Endothelial cell of umbilical vein (primary cell): ENCODE data around the gene EPB41L3. TPM values are rescaled to one million over a fixed set of nuclear protein-coding genes. Genes with fewer than 3 reads are reported as not detected.

Experiments used
- BruUV-seq: library from RNA; stranded (reverse); fragments of 400-500 nt; replicated peaks from 2 replicates; lab custom pipeline; 2021; lab: Mats Ljungman, UMichigan
- CTCF ChIA-PET: fragments of 300-600, 350-600 bp; sonication (Branson Sonifier 250); formaldehyde crosslinking; loops from one replicate; lab custom pipeline; 2021; ENCODE audit warnings: antibody characterized with exemption, inconsistent platforms; lab: Charles Lee
- POLR2A ChIA-PET: fragments of 300-600, 350-600 bp; sonication (Branson Sonifier 250); formaldehyde crosslinking; loops from one replicate; lab custom pipeline; 2021; ENCODE audit warnings: antibody characterized with exemption, inconsistent platforms; lab: Charles Lee
- DNase-seq: peaks from one replicate; pipeline ENCODE4 v3.0.0-alpha.2; 2011; ENCODE audit warnings: low read depth, low spot score
- FAIRE-seq: peaks from 2 replicates; lab custom pipeline; 2011; peaks lifted over from hg19 to GRCh38; lab: Jason Lieb, UNC
- H2AFZ ChIP-seq: 2 replicates; pipeline ENCODE4 v1.6.0; 2012; ENCODE audit warnings: low read depth, low read length, control low read depth, inconsistent platforms
- H3K27ac ChIP-seq: 2 replicates; pipeline ENCODE4 v1.5.1; 2011; ENCODE audit warnings: low read depth, mild to moderate bottlenecking, control low read depth, low read length, moderate library complexity; ENCODE audit not compliant: insufficient read depth
- H3K27me3 ChIP-seq, 2 experiments: 2 replicates each; pipeline versions ENCODE4 v1.6.0 to v1.6.1; 2011; ENCODE audit warnings: low read length in 2 of 2, mixed read lengths in 1 of 2; ENCODE audit not compliant: control insufficient read depth in 2 of 2, insufficient read depth in 2 of 2
- H3K36me3 ChIP-seq, 2 experiments: 2 replicates in 1 of 2; 3 replicates in 1 of 2; pipeline ENCODE4 v1.5.1; 2011; ENCODE audit warnings: low read length in 2 of 2, mild to moderate bottlenecking in 1 of 2, moderate library complexity in 1 of 2; ENCODE audit not compliant: control insufficient read depth in 2 of 2, insufficient read depth in 2 of 2; ENCODE audit errors: extremely low read depth in 1 of 2
- H3K4me1 ChIP-seq: 3 replicates; pipeline ENCODE4 v1.5.1; 2011; ENCODE audit warnings: mild to moderate bottlenecking, low read length; ENCODE audit not compliant: control insufficient read depth, insufficient read depth; ENCODE audit errors: extremely low read depth
- H3K4me2 ChIP-seq: 2 replicates; pipeline ENCODE4 v1.6.1; 2011; ENCODE audit warnings: low read length, control low read depth, mixed read lengths; ENCODE audit not compliant: insufficient read depth
- H3K4me3 ChIP-seq, 3 experiments: fragments of 200-600 bp in 1 of 3; sonication (generic), shearing (Covaris generic) in 1 of 3; replicated peaks in 1 of 3; 2 replicates each; pipeline ENCODE4 v1.5.1; 2011 to 2016; ENCODE audit warnings: control low read depth in 3 of 3, low read length in 3 of 3, mild to moderate bottlenecking in 2 of 3, inconsistent platforms in 1 of 3, low read depth in 1 of 3, moderate library complexity in 1 of 3; ENCODE audit not compliant: insufficient read depth in 1 of 3
- H3K79me2 ChIP-seq: 2 replicates; pipeline ENCODE4 v1.6.0; 2012; ENCODE audit warnings: low read length, inconsistent platforms; ENCODE audit not compliant: control insufficient read depth, insufficient read depth
- H3K9ac ChIP-seq: replicated peaks from 2 replicates; pipeline ENCODE3; 2011; ENCODE audit warnings: low read length, control low read depth; ENCODE audit not compliant: insufficient read depth; ENCODE audit errors: extremely low read depth
- H3K9me1 ChIP-seq: replicated peaks from 3 replicates; pipeline ENCODE4 v1.6.0; 2011; ENCODE audit warnings: mild to moderate bottlenecking, low read length; ENCODE audit not compliant: control insufficient read depth, insufficient read depth; ENCODE audit errors: extremely low read depth
- H3K9me3 ChIP-seq: replicated peaks from 2 replicates; pipeline ENCODE4 v1.5.1; 2012; ENCODE audit warnings: low read length, inconsistent platforms; ENCODE audit not compliant: control insufficient read depth, insufficient read depth
- H4K20me1 ChIP-seq: replicated peaks from 2 replicates; pipeline ENCODE3; 2011; ENCODE audit warnings: mild to moderate bottlenecking, low read length; ENCODE audit not compliant: control insufficient read depth, insufficient read depth; ENCODE audit errors: extremely low read depth
- EZH2 ChIP-seq: IDR thresholded peaks from 2 replicates; pipeline ENCODE4 v1.6.1; 2012; ENCODE audit warnings: borderline replicate concordance, low read depth, mild to moderate bottlenecking, moderate library complexity, low read length, inconsistent platforms; ENCODE audit not compliant: severe bottlenecking
- FOS ChIP-seq: IDR thresholded peaks from 2 replicates; pipeline ENCODE4 v1.6.1; 2011; ENCODE audit warnings: mild to moderate bottlenecking, low read length, moderate library complexity, borderline replicate concordance; ENCODE audit not compliant: insufficient read depth
- JUN ChIP-seq: IDR thresholded peaks from 2 replicates; pipeline ENCODE4 v1.6.1; 2011; ENCODE audit warnings: borderline replicate concordance, low read depth; ENCODE audit not compliant: insufficient read length, insufficient read depth
- POLR2A ChIP-seq: IDR thresholded peaks from 2 replicates; pipeline ENCODE4 v1.6.1; 2012; ENCODE audit warnings: low read depth, mild to moderate bottlenecking, control low read depth, low read length
- dilution Hi-C: fragments of 300-500 bp; cut with MboI; formaldehyde crosslinking; loops from one replicate; pipeline ENCODE4 v1.15.0; 2019; ENCODE audit warnings: low sequenced_read_pairs; ENCODE audit not compliant: extremely low pct_ligation_motif_present
- intact Hi-C: fragments of 100-400 bp; cut with micrococcal nuclease; formaldehyde crosslinking; loops from one replicate; pipeline ENCODE4 v1.10.0; 2022
- polyA plus RNA-seq, 4 experiments: library from polyadenylated mRNA; depleted of rRNA in 3 of 4; stranded (reverse) in 3 of 4; unstranded in 1 of 4; fragments of >200 nt; gene quantifications; 2 replicates each; pipeline versions ENCODE4 v1.2.1 to v1.2.3, GENCODE V29; 2011 to 2012; ENCODE audit warnings: missing spikeins in 1 of 4
- total RNA-seq: library from RNA; stranded (reverse); gene quantifications from 2 replicates; pipeline ENCODE4 v1.2.3, GENCODE V29; 2021
- TF ChIP-seq, protein P1 (sequence below): IDR thresholded peaks from 2 replicates; pipeline ENCODE4 v1.6.1; 2011; ENCODE audit not compliant: insufficient read depth, insufficient read length
- TF ChIP-seq, protein P2 (sequence below), 2 donors: IDR thresholded peaks; 1 replicate in 1 of 2; 2 replicates in 1 of 2; pipeline ENCODE4 v1.5.1; 2011; ENCODE audit warnings: low read length in 2 of 2, mild to moderate bottlenecking in 2 of 2, moderate library complexity in 2 of 2, control low read depth in 1 of 2, inconsistent platforms in 1 of 2, low read depth in 1 of 2; ENCODE audit not compliant: insufficient read depth in 1 of 2; ENCODE audit errors: extremely low read depth in 1 of 2

EPB41L3 gene
- total and polyA plus RNA-seq, 2 donors (not counting 3 experiments of a cell fraction or from before 2014, with no cell fraction given), result 38.9 to 114 TPM

DNA sequence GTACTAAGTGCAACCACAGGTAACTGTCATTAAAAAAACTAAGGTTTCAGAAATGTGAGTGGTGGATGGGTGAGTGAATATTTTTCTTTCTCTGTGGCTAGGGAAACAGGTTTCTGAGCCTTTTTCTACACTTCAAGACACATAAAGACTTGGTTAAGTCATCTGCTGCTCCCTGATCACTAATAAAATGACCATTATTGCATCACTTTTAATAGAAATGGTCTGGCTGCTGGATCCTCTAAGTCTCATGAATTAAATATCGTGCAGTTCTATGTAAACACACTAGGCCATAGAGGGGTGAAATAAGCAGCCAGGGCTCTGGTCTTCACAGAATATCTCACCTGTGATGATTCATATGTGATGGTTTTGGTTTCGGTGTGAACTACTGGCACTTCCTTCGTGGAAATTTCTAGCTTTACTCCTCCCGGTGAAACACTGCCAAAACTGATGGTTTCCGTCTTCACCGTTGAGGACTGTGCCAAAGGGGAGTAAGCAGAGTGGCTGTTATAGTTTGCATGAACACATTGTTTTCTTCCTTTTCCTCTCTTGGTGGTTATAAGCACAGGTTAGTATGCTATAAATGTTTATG lies 147.8 kb downstream of the EPB41L3 start:
- TF ChIP-seq, protein P1, sequence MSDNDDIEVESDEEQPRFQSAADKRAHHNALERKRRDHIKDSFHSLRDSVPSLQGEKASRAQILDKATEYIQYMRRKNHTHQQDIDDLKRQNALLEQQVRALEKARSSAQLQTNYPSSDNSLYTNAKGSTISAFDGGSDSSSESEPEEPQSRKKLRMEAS, result no peak
- no peak for TF ChIP-seq FOS
- TF ChIP-seq EZH2, result no peak
- TF ChIP-seq POLR2A, result no peak
- TF ChIP-seq JUN, result no peak
- TF ChIP-seq, protein P2, sequence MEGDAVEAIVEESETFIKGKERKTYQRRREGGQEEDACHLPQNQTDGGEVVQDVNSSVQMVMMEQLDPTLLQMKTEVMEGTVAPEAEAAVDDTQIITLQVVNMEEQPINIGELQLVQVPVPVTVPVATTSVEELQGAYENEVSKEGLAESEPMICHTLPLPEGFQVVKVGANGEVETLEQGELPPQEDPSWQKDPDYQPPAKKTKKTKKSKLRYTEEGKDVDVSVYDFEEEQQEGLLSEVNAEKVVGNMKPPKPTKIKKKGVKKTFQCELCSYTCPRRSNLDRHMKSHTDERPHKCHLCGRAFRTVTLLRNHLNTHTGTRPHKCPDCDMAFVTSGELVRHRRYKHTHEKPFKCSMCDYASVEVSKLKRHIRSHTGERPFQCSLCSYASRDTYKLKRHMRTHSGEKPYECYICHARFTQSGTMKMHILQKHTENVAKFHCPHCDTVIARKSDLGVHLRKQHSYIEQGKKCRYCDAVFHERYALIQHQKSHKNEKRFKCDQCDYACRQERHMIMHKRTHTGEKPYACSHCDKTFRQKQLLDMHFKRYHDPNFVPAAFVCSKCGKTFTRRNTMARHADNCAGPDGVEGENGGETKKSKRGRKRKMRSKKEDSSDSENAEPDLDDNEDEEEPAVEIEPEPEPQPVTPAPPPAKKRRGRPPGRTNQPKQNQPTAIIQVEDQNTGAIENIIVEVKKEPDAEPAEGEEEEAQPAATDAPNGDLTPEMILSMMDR (IDR thresholded peaks at IDR 0.05; ENCODE audit: extremely low read depth in 1 of 2, insufficient read depth in 1 of 2, low read depth in 1 of 2, low read length in 2 of 2), result no peak
- DNase-seq, result no peak
- intact Hi-C loops (no loop called here), dilution Hi-C loops (no loop called here)
- H3K4me3 ChIP-seq, result no peak overlapping the region
- H3K27me3 ChIP-seq, result no peaks in the 10 kb centered on the region
- no peaks in the 10 kb centered on the region for H3K79me2 ChIP-seq
- BruUV-seq, result no TSS peak
- H3K36me3 ChIP-seq, result peaks cover 19 to 22% of the 10 kb centered on the region in 2 experiments
- no peak overlapping the region for H3K27ac ChIP-seq
- no peaks in the 10 kb centered on the region for H3K9me3 ChIP-seq
- no peak overlapping the region for H3K9ac ChIP-seq
- H2AFZ ChIP-seq, result no peak overlapping the region
- H4K20me1 ChIP-seq, result no peaks in the 10 kb centered on the region
- H3K4me2 ChIP-seq, result no peak overlapping the region
- H3K4me1 ChIP-seq, result no peaks in the 10 kb centered on the region
- POLR2A ChIA-PET, result no interaction called here
- H3K9me1 ChIP-seq, result no peaks in the 10 kb centered on the region
- CTCF ChIA-PET, result no interaction called here
- no peak for FAIRE-seq
